Measurements from ENCODE around the gene CD36.

CD36 gene

GRCh38 chr7:80711531-80711930 lies 73.1 kb downstream of the CD36 start:
- DNase-seq = no peak

DNA sequence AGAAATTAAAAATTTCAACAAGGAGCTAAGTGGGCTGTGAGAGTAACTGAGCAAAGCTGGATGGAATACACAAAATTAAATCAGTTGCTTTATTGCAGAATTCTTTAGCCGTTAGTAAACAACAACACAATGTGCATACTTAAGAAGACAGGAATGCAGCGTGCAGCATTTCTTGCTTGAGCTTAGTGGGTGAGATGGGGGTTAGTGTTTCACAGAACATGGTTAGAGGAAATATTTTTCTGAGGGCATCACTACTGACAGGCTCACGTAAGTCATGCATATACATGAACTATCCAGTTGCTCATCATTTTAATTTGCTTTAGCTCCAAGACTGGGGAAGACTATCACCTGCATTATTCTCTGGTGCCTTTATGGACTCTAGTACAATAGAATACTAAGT lies 80.8 kb downstream of the CD36 start:
- no peak for DNase-seq

DNA sequence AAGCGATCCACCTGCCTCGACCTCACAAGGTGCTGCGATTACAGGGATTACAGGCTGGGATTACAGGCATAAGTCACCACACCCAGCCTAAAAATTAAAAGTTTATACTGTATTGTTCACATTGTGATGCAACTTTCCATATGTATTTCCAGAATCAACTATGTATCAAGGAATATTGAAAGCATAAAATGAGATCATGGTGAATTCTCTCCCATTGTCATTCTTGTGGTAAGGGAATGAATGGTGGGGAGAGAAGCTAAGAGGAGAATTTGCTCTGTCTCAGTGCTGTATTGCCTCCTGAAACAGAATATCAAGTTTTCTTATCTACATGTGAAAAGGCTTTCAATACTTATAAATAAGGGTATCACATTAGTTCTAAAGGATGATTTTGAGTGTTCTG lies 81.7 kb downstream of the CD36 start:
- no peak for DNase-seq

DNA sequence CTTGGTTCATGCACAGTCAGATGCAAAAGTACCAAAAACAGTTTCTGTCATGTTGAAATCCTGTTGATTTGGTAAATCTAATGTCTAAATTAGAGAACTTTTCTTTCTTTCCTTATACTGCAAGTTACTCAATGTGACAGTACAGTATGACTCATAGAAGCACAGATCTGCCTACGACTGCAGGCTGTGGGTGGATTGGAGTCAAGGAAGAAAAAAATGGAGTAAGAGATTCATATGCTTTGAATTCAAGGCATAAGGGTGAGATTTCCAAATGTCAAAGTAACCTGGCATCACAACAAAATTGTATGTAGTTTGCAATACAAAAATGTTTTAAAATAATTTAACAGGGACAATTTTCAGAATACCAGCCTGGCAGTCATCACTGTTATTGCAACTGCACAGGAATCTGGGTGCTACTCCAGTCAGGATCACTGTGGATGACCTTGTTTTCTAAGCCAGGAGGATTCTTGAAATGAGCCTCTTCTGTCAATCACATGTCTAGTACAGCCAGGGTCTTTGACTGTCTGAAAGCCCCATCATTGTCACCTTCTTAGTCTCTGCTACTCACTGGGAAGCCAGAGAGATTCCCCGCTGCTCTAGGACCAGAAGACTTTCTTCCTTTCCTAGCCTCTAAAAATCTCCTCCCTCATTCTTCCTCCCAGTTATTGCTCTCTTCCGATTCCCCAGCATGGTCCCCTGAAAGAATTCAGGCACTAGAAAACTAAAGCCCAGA lies 83.6 kb downstream of the CD36 start:
- no peak for DNase-seq

DNA sequence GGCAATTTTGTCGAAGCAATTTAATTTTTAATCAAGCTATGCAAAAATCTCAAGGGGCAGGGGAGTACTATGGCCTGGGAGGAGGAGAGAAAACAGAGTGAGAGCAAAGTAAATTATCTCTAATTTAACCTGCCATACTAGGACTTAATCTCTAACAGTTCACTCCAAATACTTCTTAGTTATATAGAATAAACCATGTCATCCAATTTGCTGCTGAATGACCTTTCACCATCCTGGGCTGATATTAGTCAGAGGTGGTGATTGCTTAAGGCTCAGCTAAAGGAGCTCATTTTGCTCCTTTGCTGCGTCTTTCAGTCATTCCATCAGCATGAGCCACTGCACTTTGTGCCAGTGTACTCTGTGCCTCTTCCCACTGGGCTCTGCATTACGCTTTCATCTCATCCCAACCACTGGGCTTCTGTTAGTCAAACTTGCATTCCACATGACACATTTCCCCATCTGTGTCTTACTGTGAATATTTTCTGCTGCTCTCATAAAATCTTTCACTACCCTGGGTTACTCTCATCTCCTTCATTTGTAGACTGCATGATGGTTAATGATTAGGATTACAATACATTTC lies 84.3 kb downstream of the CD36 start:
- no peak for DNase-seq

DNA sequence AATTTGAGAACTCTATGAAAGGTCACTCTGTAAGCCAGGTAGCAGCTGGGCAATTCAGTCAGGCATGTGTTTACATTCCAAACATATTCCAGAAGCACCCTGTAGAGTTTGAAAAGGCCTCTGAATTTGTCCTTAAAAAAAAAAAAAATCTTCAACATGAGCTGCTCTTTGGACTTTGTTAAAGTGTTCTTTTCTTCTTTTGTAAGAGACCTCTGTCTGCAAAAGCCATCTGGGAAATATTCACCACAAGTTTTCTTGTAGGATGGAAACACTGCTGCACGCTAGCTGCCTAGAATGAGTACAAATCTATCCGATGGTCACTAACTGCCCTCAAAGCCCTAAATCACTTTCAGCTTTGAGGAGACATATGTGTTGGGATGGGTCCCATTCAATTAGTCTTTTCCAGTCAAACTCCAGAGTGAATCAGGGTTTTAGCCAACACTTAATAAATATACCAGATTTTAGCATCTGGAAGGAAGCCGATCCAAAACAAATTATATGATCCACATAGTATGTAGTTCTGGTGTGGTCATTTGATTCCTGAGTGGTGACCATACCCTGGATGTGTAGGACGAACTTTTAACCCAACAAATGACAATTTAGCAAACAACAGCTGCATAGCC lies 85.9 kb downstream of the CD36 start:
- DNase-seq = no peak

GRCh38 chr7:80725181-80725611 lies 86.8 kb downstream of the CD36 start:
- DNase-seq = no peak
